ENCODE measurements around the gene AGPS. TPM values are rescaled to one million over a fixed set of nuclear protein-coding genes. Genes with fewer than 3 reads are reported as not detected.
"Not testable (repeated sequence)": the region's sequence is repeated elsewhere in the genome, so short reads cannot be mapped to it uniquely, and the experiment has no call there.

AGPS gene
- total RNA-seq, 2 donors from 2014 or later: 64.8 to 102 TPM

DNA sequence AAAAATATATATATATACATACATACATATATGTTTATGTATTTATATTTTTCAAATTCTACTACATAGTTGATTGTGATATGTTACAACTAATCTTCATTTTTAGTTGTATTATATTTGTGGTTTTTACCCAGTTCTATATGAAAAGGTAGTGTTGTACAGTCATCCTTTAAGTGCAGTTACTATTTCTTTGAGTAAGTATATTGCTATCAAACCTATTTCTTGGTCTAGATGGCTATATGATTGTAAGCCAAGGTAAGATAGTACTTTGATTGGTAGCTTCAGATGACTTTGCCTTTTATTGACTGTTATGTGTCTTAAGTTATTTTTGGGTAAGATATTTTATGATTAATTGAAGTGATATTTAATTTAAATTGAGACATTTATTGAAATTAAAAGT is 89.6 kb downstream of the AGPS start:
- Histone ChIP-seq H3K27me3 (no peaks in the 10 kb centered on the region), H3K36me3 (no peaks in the 10 kb centered on the region), H3K4me3 (no peak overlapping the region), H3K9ac (ENCODE audit: low read depth in 2 of 2, low read length in 2 of 2) (no peak overlapping the region), H3K9me3 (no peaks in the 10 kb centered on the region), H3K27ac (no peak overlapping the region), H3K4me1 (no peaks in the 10 kb centered on the region)
- intact Hi-C loops (cut with DNase I): loop anchor here (10.0 kb wide), 1 partner anchor 243 kb away; no protein-coding TSS in a partner anchor
- TF ChIP-seq, protein P1, sequence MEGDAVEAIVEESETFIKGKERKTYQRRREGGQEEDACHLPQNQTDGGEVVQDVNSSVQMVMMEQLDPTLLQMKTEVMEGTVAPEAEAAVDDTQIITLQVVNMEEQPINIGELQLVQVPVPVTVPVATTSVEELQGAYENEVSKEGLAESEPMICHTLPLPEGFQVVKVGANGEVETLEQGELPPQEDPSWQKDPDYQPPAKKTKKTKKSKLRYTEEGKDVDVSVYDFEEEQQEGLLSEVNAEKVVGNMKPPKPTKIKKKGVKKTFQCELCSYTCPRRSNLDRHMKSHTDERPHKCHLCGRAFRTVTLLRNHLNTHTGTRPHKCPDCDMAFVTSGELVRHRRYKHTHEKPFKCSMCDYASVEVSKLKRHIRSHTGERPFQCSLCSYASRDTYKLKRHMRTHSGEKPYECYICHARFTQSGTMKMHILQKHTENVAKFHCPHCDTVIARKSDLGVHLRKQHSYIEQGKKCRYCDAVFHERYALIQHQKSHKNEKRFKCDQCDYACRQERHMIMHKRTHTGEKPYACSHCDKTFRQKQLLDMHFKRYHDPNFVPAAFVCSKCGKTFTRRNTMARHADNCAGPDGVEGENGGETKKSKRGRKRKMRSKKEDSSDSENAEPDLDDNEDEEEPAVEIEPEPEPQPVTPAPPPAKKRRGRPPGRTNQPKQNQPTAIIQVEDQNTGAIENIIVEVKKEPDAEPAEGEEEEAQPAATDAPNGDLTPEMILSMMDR (IDR thresholded peaks at IDR 0.05): no peak
- no peak for DNase-seq

DNA sequence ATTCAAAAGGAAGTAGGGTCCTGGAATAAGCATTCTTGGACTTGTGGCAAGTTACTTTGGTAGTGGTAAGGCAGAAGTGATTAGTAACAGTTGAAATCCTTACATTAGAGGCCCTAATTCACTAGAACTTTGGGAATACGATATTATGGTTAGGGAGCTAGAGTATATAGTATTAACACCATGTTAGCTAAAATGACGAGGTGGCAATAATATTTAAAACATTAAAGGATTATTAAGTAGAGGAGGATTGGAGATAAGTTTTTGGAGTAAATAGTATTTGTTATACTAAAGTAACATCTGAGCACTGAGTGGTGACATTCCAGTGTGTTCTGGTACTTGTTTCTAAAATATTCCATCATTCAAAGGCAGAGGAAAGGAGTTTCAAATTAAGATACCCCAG is 91.0 kb downstream of the AGPS start:
- H3K27me3 ChIP-seq: no peaks in the 10 kb centered on the region
- H3K9me3 ChIP-seq: no peaks in the 10 kb centered on the region
- H3K4me1 ChIP-seq: no peaks in the 10 kb centered on the region
- intact Hi-C loops (cut with DNase I): loop anchor here (10.0 kb wide), 1 partner anchor 241 kb away; no protein-coding TSS in a partner anchor
- TF ChIP-seq, protein P1 (IDR thresholded peaks at IDR 0.05): no peak
- no peak overlapping the region for H3K4me3 ChIP-seq
- H3K9ac ChIP-seq (ENCODE audit: low read depth in 2 of 2, low read length in 2 of 2): no peak overlapping the region
- no peak overlapping the region for H3K27ac ChIP-seq
- no peak for DNase-seq
- no peaks in the 10 kb centered on the region for H3K36me3 ChIP-seq

DNA sequence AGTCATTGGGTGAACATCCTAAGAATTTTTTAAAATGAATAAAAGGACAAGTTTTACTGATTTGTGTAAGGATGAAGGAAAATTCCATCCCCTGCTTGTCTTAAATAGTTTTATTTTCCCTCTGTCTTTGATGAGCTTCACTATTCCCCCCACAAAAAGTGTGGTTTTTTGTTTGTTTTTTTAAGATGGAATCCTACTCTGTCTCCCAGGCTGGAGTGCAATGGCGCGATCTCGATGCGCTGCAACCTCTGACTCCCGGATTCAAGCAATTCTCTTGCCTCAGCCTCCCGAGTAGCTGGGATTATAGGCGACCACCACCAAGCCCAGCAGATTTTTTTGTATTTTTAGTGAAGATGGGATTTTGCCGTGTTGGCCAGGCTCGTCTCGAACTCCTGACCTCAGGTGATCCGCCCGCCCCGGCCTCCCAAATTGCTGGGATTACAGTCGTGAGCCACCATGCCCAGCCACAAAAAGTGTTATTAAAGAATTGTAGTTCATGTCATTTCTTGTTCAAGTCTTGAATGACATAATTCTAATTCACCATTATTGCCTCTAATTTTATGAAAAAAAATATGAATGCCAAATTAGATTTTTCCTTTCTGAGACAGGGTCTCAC is 91.7 kb downstream of the AGPS start:
- Histone ChIP-seq H3K36me3 (no peaks in the 10 kb centered on the region), H3K4me1 (no peaks in the 10 kb centered on the region), H3K27ac (no peak overlapping the region), H3K27me3 (no peaks in the 10 kb centered on the region), H3K9ac (ENCODE audit: low read depth in 2 of 2, low read length in 2 of 2) (no peak overlapping the region), H3K4me3 (no peak overlapping the region), H3K9me3 (no peaks in the 10 kb centered on the region)
- intact Hi-C loops (cut with DNase I): loop anchor here (10.0 kb wide), 1 partner anchor 241 kb away; no protein-coding TSS in a partner anchor
- no peak for DNase-seq
- TF ChIP-seq, protein P1 (IDR thresholded peaks at IDR 0.05): no peak

DNA sequence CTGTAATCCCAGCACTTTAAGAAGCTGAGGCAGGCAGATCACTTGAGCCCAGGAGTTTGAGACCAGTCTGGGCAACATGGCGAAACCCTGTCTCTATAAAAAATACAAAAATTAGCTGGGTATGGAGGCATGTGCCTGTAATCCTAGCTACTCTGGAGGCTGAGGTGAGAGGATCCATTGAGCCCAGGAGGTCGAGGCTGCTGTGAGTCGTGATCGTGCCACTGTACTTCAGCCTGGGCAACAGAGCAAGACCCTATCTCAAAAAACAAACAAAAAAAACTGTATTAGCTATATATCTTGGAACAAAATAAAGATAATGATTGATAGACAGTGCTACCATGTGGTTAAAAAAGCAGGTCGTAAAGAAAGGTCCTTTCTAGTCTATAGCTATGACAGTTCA is 93.1 kb downstream of the AGPS start:
- H3K27me3 ChIP-seq; H3K36me3 ChIP-seq; H3K4me1 ChIP-seq; H3K4me3 ChIP-seq; H3K9ac ChIP-seq (ENCODE audit: low read depth in 2 of 2, low read length in 2 of 2); DNase-seq; H3K27ac ChIP-seq; H3K9me3 ChIP-seq: not testable (repeated sequence)
- intact Hi-C loops (cut with DNase I): loop anchor here (5.0 to 10.0 kb wide), 2 partner anchors 117 to 239 kb away; no protein-coding TSS in a partner anchor

DNA sequence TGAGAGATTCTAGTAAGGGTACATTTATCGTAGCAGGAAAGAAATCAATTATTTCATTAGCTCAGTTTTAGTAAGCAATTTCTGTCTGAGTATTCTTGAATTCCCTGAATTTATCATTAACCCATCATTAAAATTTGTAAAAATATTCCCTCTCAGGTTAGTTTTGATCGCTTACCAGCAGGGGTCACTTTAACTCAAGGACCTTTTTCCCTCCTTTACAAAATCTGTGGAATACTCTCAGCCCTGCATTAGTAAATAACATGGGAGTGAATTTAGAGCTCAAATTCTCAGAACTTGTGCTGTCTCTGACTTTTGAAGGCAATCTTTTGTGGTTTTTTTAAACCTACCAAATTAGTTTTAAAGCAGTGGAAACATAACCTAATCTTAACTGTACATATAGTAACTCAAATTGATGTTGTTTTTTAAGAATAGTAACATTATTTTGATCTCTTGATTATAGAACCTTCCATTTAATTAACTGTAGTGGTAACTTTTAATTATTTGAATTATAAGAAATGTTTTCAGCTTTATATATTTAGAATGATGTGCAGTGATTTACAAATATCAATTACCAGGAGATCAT is 97.2 kb downstream of the AGPS start:
- H3K27ac ChIP-seq: no peak overlapping the region
- no peaks in the 10 kb centered on the region for H3K4me1 ChIP-seq
- intact Hi-C loops (cut with DNase I): loop anchor here (5.0 to 10.0 kb wide), 2 partner anchors 112 to 235 kb away; no protein-coding TSS in a partner anchor
- no peak overlapping the region for H3K9ac ChIP-seq (ENCODE audit: low read depth in 2 of 2, low read length in 2 of 2)
- no peaks in the 10 kb centered on the region for H3K36me3 ChIP-seq
- H3K9me3 ChIP-seq: no peaks in the 10 kb centered on the region
- TF ChIP-seq, protein P1 (IDR thresholded peaks at IDR 0.05): peak; percentile 31
- DNase-seq: no peak
- H3K4me3 ChIP-seq: no peak overlapping the region
- H3K27me3 ChIP-seq: no peaks in the 10 kb centered on the region

DNA sequence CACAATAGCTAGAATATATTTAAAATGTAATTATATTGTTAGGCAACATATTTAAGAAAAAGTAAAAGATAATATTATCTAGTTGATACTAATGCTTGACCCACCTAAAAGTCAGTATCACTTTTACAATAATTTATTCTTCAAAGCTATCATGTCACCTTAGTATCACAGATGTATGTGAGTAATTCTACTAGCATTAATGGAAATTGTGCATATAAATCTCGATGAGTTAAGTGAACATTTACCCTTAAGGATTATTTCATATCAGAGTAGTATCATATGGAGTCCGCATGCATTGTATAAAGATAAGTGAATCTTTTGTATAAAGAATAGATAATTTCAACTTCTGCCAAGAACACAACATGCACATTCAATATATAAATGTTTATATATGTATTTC is 103.4 kb downstream of the AGPS start:
- Histone ChIP-seq H3K4me3 (no peak overlapping the region), H3K9me3 (no peaks in the 10 kb centered on the region), H3K36me3 (no peaks in the 10 kb centered on the region), H3K27ac (no peak overlapping the region), H3K9ac (ENCODE audit: low read depth in 2 of 2, low read length in 2 of 2) (no peak overlapping the region), H3K4me1 (no peaks in the 10 kb centered on the region), H3K27me3 (no peaks in the 10 kb centered on the region)
- TF ChIP-seq, protein P1 (IDR thresholded peaks at IDR 0.05): no peak
- DNase-seq: no peak
- intact Hi-C loops (cut with DNase I): no loop called here

All from colonic mucosa (tissue), 4 donors.